GM12873 (cell line): ENCODE results near the gene GLT8D2.

Experiments used
- CTCF ChIP-seq: IDR thresholded peaks from 2 replicates; pipeline ENCODE4 v1.5.1; 2012; ENCODE audit warnings: low read depth, mild to moderate bottlenecking, moderate library complexity, low read length, control low read depth; ENCODE audit not compliant: insufficient read depth; ENCODE audit errors: missing control alignments

GLT8D2 gene

DNA sequence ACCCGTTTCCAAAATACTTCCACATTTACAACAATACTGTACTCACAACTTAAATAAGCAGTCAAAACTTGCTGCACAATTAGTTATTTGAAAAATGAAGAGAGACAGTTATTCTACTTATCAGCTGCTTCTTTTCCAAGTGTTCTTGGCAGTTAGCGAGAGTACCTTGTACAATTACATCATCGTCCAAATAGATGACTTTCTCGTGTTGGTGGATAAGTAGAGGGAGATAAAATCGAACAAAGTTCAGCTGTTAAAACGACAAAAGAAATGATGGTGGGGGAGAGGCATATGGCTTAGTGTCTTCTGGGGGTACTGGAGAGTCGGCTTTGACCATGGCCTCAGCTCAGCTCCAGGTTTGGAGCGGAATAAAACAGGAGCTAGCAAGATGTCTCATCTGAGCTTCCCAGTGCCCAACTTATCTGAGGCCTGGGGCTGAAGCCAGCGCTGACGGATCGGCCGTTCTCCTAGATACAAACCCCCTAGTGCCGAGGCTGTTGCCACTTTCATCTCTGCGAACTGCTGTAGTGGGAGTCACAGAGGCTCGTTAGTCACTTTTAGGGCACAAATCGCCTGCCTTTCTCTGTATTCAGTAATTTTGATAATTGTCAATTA lies 52.6 kb downstream of the GLT8D2 start:
- TF ChIP-seq CTCF = no peak

GRCh38 chr12:103996595-103996994 lies 53.4 kb downstream of the GLT8D2 start:
- TF ChIP-seq CTCF = no peak

DNA sequence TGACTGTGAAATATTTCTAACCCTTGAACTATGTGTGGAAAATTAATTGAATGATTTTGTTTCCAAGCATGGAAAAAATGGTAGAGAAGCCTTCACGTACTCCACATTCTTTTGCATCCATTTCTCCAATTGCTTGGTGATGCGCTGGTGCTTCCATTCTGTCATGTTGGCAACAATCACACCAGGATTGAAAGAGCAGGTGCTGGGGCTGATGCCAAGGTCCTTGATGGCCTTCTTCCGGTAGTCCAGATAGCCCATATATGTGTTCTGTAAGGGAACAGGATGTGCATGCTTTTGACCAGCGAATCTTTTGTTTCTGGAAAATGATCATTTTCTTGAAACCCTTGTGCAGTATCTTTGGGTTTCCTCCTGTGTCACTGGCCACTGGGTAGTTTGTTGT lies 55.8 kb downstream of the GLT8D2 start:
- TF ChIP-seq CTCF = no peak

GRCh38 chr12:103986829-103987228 lies 63.2 kb downstream of the GLT8D2 start:
- TF ChIP-seq CTCF = no peak

- TF ChIP-seq CTCF = no peak
Observed at GRCh38 chr12:103978384-103978982, 71.5 kb downstream of the GLT8D2 start.

DNA sequence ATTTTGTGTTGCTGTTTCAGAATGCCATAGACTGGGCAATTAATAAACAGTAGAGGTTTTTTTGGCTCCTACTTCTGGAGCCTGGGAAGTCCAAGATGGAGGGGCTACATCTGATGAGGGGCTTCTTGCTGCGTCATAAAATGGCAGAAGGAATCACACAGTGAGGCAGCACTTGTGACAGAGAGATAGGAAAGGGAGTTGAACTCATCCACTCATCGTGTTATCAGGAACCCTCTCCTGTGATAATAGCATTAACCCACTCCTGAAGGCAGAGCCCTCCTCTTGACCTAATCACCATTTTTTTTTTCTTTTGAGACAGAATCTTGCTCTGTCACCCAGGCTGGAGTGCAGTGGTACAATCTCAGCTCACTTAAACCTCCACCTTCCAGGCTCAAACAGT lies 74.6 kb downstream of the GLT8D2 start:
- no peak for TF ChIP-seq CTCF

- TF ChIP-seq CTCF = no peak
Observed at GRCh38 chr12:103973909-103974308, 76.1 kb downstream of the GLT8D2 start.
